HEK293 (cell line): Measurements from ENCODE around the gene PDLIM5.

Source experiments
- CTCF ChIA-PET: fragments of 350-600 bp; formaldehyde crosslinking; extraction: SDS; loops from one replicate; lab custom pipeline; 2021; ENCODE audit warnings: antibody characterized with exemption; lab: Yijun Ruan, JAX
- POLR2A ChIA-PET: fragments of 300-600 bp; formaldehyde crosslinking; extraction: SDS; loops from one replicate; lab custom pipeline; 2020; ENCODE audit warnings: antibody characterized with exemption, inconsistent platforms; lab: Yijun Ruan, JAX
- H3K27ac ChIP-seq: fragments of 200-500 bp; sonication (Bioruptor generic); 2 replicates; pipeline ENCODE4 v1.5.1; 2014; ENCODE audit warnings: low read depth, low read length, control low read depth, inconsistent platforms; ENCODE audit errors: extremely low read depth
- H3K36me3 ChIP-seq, 2 experiments: fragments of 200-500 bp in 1 of 2; sonication (Bioruptor generic) in 1 of 2; 1 replicate in 1 of 2; 2 replicates in 1 of 2; pipeline ENCODE4 v1.5.1; 2014 to 2017; ENCODE audit warnings: inconsistent platforms in 2 of 2, low read length in 2 of 2; ENCODE audit not compliant: control insufficient read depth in 2 of 2, insufficient read depth in 1 of 2
- H3K4me1 ChIP-seq: fragments of 200-500 bp; sonication (Bioruptor generic); 2 replicates; pipeline ENCODE4 v1.5.1; 2014; ENCODE audit warnings: mild to moderate bottlenecking, low read length, inconsistent platforms; ENCODE audit not compliant: control insufficient read depth, insufficient read depth
- H3K4me3 ChIP-seq: 2 replicates; pipeline ENCODE4 v1.5.1; 2011; ENCODE audit warnings: low read depth, mild to moderate bottlenecking, control low read depth, low read length, moderate library complexity
- H3K9me3 ChIP-seq: fragments of 200-500 bp; sonication (Bioruptor generic); 2 replicates; pipeline ENCODE4 v1.5.1; 2014; ENCODE audit warnings: low read depth, low read length, inconsistent platforms; ENCODE audit not compliant: control insufficient read depth, insufficient read depth
- IKZF3 ChIP-seq: fragments of 450-650 bp; IDR thresholded peaks from 2 replicates; pipeline ENCODE4 v1.5.0; 2018; ENCODE audit warnings: missing biosample characterization, mild to moderate bottlenecking, missing genetic modification characterization, moderate library complexity
- KLF10 ChIP-seq: fragments of 450-650 bp; IDR thresholded peaks from 2 replicates; pipeline ENCODE4 v1.5.1; 2018; ENCODE audit warnings: missing biosample characterization, mild to moderate bottlenecking, missing genetic modification characterization
- MZF1 ChIP-seq: fragments of 450-650 bp; formaldehyde crosslinking; IDR thresholded peaks from 2 replicates; pipeline ENCODE4 v1.5.1; 2017; ENCODE audit warnings: missing biosample characterization, missing genetic modification characterization, borderline replicate concordance
- OSR2 ChIP-seq: fragments of 450-650 bp; formaldehyde crosslinking; IDR thresholded peaks from 2 replicates; pipeline ENCODE4 v1.5.1; 2016; ENCODE audit warnings: missing biosample characterization, missing genetic modification characterization
- SP7 ChIP-seq: fragments of 450-650 bp; formaldehyde crosslinking; IDR thresholded peaks from 2 replicates; pipeline ENCODE4 v1.5.1; 2016; ENCODE audit warnings: missing biosample characterization, missing genetic modification characterization
- TRIM28 ChIP-seq: IDR thresholded peaks from 2 replicates; pipeline ENCODE4 v1.6.1; 2011; ENCODE audit warnings: low read length, control low read depth, borderline replicate concordance
- WT1 ChIP-seq: fragments of 450-650 bp; formaldehyde crosslinking; IDR thresholded peaks from 2 replicates; pipeline ENCODE4 v1.5.1; 2016; ENCODE audit warnings: missing biosample characterization, missing genetic modification characterization
- ZEB2 ChIP-seq: fragments of 450-650 bp; formaldehyde crosslinking; IDR thresholded peaks from 2 replicates; pipeline ENCODE4 v1.5.1; 2016; ENCODE audit warnings: missing biosample characterization, missing genetic modification characterization
- ZFHX2 ChIP-seq: fragments of 450-650 bp; formaldehyde crosslinking; conservative IDR thresholded peaks from 2 replicates; pipeline ENCODE4 v1.5.1; 2016; ENCODE audit warnings: missing biosample characterization, missing genetic modification characterization
- ZNF10 ChIP-seq: fragments of 450-650 bp; formaldehyde crosslinking; IDR thresholded peaks from 2 replicates; pipeline ENCODE4 v1.5.1; 2017; ENCODE audit warnings: missing biosample characterization, missing genetic modification characterization
- ZNF19 ChIP-seq: fragments of 450-650 bp; formaldehyde crosslinking; IDR thresholded peaks from 2 replicates; pipeline ENCODE4; 2016; ENCODE audit warnings: missing biosample characterization, missing genetic modification characterization, low read depth
- ZNF274 ChIP-seq, 2 experiments: fragments of 200-500 bp in 1 of 2; fragments of 450-650 bp in 1 of 2; sonication (Bioruptor generic) in 1 of 2; formaldehyde crosslinking in 1 of 2; IDR thresholded peaks; 2 replicates each; pipeline versions ENCODE4 v1.5.1 to v1.6.1; 2014 to 2016; ENCODE audit warnings: borderline replicate concordance in 1 of 2, inconsistent platforms in 1 of 2, low read length in 1 of 2, missing biosample characterization in 1 of 2, missing genetic modification characterization in 1 of 2
- ZNF404 ChIP-seq: fragments of 450-650 bp; formaldehyde crosslinking; IDR thresholded peaks from 2 replicates; pipeline ENCODE4 v1.5.1; 2017; ENCODE audit warnings: missing biosample characterization, missing genetic modification characterization
- ZNF555 ChIP-seq: fragments of 450-650 bp; formaldehyde crosslinking; conservative IDR thresholded peaks from 2 replicates; pipeline ENCODE4 v1.5.1; 2017; ENCODE audit warnings: missing biosample characterization, mild to moderate bottlenecking, missing genetic modification characterization, inconsistent platforms
- ZNF623 ChIP-seq: fragments of 450-650 bp; formaldehyde crosslinking; IDR thresholded peaks from 2 replicates; pipeline ENCODE4 v1.5.1; 2016; ENCODE audit warnings: missing biosample characterization, missing genetic modification characterization
- ZNF629 ChIP-seq: fragments of 450-650 bp; formaldehyde crosslinking; IDR thresholded peaks from 2 replicates; pipeline ENCODE4 v1.5.1; 2017; ENCODE audit warnings: missing biosample characterization, missing genetic modification characterization
- ZNF660 ChIP-seq: fragments of 450-650 bp; IDR thresholded peaks from 2 replicates; pipeline ENCODE4 v1.5.1; 2018; ENCODE audit warnings: missing biosample characterization, mild to moderate bottlenecking, missing genetic modification characterization
- ZXDB ChIP-seq: fragments of 450-650 bp; formaldehyde crosslinking; IDR thresholded peaks from 2 replicates; pipeline ENCODE4 v1.5.1; 2016; ENCODE audit warnings: missing biosample characterization, missing genetic modification characterization
- TF ChIP-seq, protein P1 (sequence below): fragments of 450-650 bp; formaldehyde crosslinking; IDR thresholded peaks from 2 replicates; pipeline ENCODE4 v1.5.1; 2016; ENCODE audit warnings: missing biosample characterization, missing genetic modification characterization
- TF ChIP-seq, protein P2 (sequence below): fragments of 450-650 bp; formaldehyde crosslinking; IDR thresholded peaks from 2 replicates; pipeline ENCODE4 v1.5.1; 2017; ENCODE audit warnings: missing biosample characterization, missing genetic modification characterization
- TF ChIP-seq, protein P3 (sequence below): fragments of 450-650 bp; formaldehyde crosslinking; IDR thresholded peaks from 2 replicates; pipeline ENCODE4 v1.5.1; 2016; ENCODE audit warnings: missing biosample characterization, missing genetic modification characterization
- TF ChIP-seq, protein P4 (sequence below): fragments of 450-650 bp; formaldehyde crosslinking; IDR thresholded peaks from 2 replicates; pipeline ENCODE4 v1.5.1; 2016; ENCODE audit warnings: missing biosample characterization, missing genetic modification characterization
- TF ChIP-seq, protein P5 (sequence below): fragments of 450-650 bp; formaldehyde crosslinking; IDR thresholded peaks from 2 replicates; pipeline ENCODE4 v1.5.1; 2016; ENCODE audit warnings: missing biosample characterization, missing genetic modification characterization
- TF ChIP-seq, protein P6 (sequence below): fragments of 450-650 bp; IDR thresholded peaks from 2 replicates; pipeline ENCODE4 v1.5.1; 2018; ENCODE audit warnings: missing biosample characterization, mild to moderate bottlenecking, missing genetic modification characterization

The PDLIM5 gene

DNA sequence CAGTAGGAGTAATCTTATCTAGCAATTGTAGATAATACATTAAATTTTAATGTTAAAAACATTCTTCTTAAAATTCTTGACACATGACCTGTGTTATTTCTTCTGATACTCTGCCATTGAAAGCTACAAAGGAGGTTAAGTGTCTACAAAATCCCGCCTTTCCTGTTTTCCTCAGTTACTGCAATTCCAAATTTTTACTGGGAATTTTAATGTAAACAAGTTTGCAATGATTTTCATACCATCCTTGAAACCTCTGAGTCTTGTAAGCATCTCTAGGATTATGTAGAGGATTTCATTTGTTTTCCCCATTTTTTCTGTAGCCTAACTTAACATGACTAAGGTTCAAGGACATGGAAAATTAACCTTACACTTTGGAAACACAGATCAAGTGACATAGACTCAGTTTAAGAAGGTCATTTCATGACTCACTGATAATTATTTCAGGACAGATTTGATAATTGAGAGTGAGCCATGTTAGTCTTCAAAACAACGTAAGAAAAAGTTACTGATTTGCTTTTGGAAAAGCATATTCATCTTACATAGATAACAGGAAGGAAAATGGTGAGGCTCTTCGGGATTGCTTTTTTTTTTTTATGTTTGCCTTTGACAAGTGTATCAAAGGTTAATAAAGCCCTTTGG, 39.6 kb upstream of the PDLIM5 start:
- Histone ChIP-seq H3K4me1 (no peaks in the 10 kb centered on the region), H3K4me3 (no peak overlapping the region; the same call in 1 of the 2 replicates), H3K27ac (0 out of 2 replicates have a peak overlapping the region, but pooled peaks have one; percentile 2), H3K36me3 (no peaks in the 10 kb centered on the region), H3K9me3 (no peaks in the 10 kb centered on the region)
- ChIA-PET CTCF (no interaction called here), POLR2A (no interaction called here)
- TF ChIP-seq IKZF3 (tag by site-specific recombination) (peak; percentile 67), ZNF629 (0 out of 2 replicates have a peak, but pooled peaks have one; percentile 17), ZNF404 (tag by site-specific recombination) (no peak)

DNA sequence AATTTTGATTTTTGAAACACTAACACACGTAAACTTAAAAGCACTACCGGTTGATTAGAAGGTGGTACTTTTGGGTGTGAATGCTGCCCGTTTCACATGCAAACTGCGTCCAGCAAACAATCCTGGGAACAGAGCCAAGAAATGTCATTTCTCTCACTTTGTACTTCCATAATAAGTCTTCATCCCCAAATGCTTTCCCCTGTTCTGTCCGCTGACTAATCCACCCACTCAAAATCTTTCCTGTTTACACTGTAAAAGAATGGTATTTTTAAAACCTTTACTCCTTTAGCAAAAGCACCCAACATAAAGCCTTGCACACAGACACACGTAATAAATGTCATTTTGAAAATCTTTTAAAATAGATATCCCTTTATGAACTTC, 39.1 kb upstream of the PDLIM5 start:
- H3K36me3 ChIP-seq: no peaks in the 10 kb centered on the region
- no peaks in the 10 kb centered on the region for H3K9me3 ChIP-seq
- ChIA-PET CTCF (interaction anchor here (0.6 to 1.1 kb wide), 2 partner anchors 40 to 183 kb away, joined by 4 to 5 read pairs; no protein-coding TSS in a partner anchor), POLR2A (no interaction called here)
- 0 out of 2 replicates have a peak overlapping the region, but pooled peaks have one; percentile 2 for H3K27ac ChIP-seq
- peak overlapping the region; percentile 0; the same call in 1 of the 2 replicates for H3K4me3 ChIP-seq
- no peaks in the 10 kb centered on the region for H3K4me1 ChIP-seq
- TF ChIP-seq OSR2 (tag by site-specific recombination): no peak
- no peak for TF ChIP-seq ZNF623
- 0 out of 2 replicates have a peak, but pooled peaks have one; percentile 40 for TF ChIP-seq ZEB2 (tag by site-specific recombination)
- TF ChIP-seq TRIM28: peak; percentile 61; the same call in 1 of the 2 replicates
- TF ChIP-seq, protein P1, sequence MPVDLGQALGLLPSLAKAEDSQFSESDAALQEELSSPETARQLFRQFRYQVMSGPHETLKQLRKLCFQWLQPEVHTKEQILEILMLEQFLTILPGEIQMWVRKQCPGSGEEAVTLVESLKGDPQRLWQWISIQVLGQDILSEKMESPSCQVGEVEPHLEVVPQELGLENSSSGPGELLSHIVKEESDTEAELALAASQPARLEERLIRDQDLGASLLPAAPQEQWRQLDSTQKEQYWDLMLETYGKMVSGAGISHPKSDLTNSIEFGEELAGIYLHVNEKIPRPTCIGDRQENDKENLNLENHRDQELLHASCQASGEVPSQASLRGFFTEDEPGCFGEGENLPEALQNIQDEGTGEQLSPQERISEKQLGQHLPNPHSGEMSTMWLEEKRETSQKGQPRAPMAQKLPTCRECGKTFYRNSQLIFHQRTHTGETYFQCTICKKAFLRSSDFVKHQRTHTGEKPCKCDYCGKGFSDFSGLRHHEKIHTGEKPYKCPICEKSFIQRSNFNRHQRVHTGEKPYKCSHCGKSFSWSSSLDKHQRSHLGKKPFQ: peak; percentile 91
- no peak for TF ChIP-seq ZNF555 (tag by site-specific recombination)
- TF ChIP-seq, protein P2, sequence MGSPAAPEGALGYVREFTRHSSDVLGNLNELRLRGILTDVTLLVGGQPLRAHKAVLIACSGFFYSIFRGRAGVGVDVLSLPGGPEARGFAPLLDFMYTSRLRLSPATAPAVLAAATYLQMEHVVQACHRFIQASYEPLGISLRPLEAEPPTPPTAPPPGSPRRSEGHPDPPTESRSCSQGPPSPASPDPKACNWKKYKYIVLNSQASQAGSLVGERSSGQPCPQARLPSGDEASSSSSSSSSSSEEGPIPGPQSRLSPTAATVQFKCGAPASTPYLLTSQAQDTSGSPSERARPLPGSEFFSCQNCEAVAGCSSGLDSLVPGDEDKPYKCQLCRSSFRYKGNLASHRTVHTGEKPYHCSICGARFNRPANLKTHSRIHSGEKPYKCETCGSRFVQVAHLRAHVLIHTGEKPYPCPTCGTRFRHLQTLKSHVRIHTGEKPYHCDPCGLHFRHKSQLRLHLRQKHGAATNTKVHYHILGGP (tag by site-specific recombination): no peak
- TF ChIP-seq SP7 (tag by site-specific recombination): peak; percentile 22; the same call in 1 of the 2 replicates
- TF ChIP-seq ZNF19 (tag by site-specific recombination): no peak
- TF ChIP-seq MZF1 (tag by site-specific recombination): peak; percentile 81; the same call in 1 of the 2 replicates
- no peak for TF ChIP-seq ZNF274 (IDR thresholded peaks at IDR 0.05; ENCODE audit: low read length)
- TF ChIP-seq ZNF274 (tag by site-specific recombination; IDR thresholded peaks at IDR 0.05; ENCODE audit: borderline replicate concordance): no peak
- TF ChIP-seq WT1 (tag by site-specific recombination): peak; percentile 59
- TF ChIP-seq IKZF3 (tag by site-specific recombination): no peak
- peak; percentile 61; the same call in 1 of the 2 replicates for TF ChIP-seq ZNF660
- TF ChIP-seq, protein P3, sequence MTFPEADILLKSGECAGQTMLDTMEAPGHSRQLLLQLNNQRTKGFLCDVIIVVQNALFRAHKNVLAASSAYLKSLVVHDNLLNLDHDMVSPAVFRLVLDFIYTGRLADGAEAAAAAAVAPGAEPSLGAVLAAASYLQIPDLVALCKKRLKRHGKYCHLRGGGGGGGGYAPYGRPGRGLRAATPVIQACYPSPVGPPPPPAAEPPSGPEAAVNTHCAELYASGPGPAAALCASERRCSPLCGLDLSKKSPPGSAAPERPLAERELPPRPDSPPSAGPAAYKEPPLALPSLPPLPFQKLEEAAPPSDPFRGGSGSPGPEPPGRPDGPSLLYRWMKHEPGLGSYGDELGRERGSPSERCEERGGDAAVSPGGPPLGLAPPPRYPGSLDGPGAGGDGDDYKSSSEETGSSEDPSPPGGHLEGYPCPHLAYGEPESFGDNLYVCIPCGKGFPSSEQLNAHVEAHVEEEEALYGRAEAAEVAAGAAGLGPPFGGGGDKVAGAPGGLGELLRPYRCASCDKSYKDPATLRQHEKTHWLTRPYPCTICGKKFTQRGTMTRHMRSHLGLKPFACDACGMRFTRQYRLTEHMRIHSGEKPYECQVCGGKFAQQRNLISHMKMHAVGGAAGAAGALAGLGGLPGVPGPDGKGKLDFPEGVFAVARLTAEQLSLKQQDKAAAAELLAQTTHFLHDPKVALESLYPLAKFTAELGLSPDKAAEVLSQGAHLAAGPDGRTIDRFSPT (tag by site-specific recombination): peak; percentile 39; the same call in 1 of the 2 replicates
- TF ChIP-seq, protein P4, sequence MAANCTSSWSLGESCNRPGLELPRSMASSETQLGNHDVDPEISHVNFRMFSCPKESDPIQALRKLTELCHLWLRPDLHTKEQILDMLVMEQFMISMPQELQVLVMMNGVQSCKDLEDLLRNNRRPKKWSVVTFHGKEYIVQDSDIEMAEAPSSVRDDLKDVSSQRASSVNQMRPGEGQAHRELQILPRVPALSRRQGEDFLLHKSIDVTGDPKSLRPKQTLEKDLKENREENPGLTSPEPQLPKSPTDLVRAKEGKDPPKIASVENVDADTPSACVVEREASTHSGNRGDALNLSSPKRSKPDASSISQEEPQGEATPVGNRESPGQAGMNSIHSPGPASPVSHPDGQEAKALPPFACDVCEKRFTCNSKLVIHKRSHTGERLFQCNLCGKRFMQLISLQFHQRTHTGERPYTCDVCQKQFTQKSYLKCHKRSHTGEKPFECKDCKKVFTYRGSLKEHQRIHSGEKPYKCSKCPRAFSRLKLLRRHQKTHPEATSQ (tag by site-specific recombination): no peak
- 0 out of 2 replicates have a peak, but pooled peaks have one; percentile 11 for TF ChIP-seq ZXDB
- TF ChIP-seq ZFHX2: peak; percentile 56
- TF ChIP-seq ZNF10 (tag by site-specific recombination): peak; percentile 8; the same call in 1 of the 2 replicates
- 0 out of 2 replicates have a peak, but pooled peaks have one; percentile 24 for TF ChIP-seq KLF10 (tag by site-specific recombination)
- TF ChIP-seq, protein P5, sequence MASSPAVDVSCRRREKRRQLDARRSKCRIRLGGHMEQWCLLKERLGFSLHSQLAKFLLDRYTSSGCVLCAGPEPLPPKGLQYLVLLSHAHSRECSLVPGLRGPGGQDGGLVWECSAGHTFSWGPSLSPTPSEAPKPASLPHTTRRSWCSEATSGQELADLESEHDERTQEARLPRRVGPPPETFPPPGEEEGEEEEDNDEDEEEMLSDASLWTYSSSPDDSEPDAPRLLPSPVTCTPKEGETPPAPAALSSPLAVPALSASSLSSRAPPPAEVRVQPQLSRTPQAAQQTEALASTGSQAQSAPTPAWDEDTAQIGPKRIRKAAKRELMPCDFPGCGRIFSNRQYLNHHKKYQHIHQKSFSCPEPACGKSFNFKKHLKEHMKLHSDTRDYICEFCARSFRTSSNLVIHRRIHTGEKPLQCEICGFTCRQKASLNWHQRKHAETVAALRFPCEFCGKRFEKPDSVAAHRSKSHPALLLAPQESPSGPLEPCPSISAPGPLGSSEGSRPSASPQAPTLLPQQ: no peak
- TF ChIP-seq, protein P6, sequence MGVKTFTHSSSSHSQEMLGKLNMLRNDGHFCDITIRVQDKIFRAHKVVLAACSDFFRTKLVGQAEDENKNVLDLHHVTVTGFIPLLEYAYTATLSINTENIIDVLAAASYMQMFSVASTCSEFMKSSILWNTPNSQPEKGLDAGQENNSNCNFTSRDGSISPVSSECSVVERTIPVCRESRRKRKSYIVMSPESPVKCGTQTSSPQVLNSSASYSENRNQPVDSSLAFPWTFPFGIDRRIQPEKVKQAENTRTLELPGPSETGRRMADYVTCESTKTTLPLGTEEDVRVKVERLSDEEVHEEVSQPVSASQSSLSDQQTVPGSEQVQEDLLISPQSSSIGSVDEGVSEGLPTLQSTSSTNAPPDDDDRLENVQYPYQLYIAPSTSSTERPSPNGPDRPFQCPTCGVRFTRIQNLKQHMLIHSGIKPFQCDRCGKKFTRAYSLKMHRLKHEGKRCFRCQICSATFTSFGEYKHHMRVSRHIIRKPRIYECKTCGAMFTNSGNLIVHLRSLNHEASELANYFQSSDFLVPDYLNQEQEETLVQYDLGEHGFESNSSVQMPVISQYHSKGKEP (tag by site-specific recombination): peak; percentile 41
